ENCODE results near the gene PTPRM.

GRCh38 chr18:7572822-7573221 lies 5.7 kb downstream of the PTPRM start:
- TF ChIP-seq CTCF (IDR thresholded peaks at IDR 0.05) (no peak), POLR2AphosphoS5 (IDR thresholded peaks at IDR 0.05) (no peak), POLR2A (IDR thresholded peaks at IDR 0.05) (no peak)

All from gastroesophageal sphincter (tissue), 3 donors.